ENCODE measurements around the gene CLEC1A. TPM values are rescaled to one million over a fixed set of nuclear protein-coding genes. Genes with fewer than 3 reads are reported as not detected.

CLEC1A gene
- polyA plus RNA-seq, 1 donor (not counting 4 experiments of a cell fraction or from before 2014, with no cell fraction given) = 0.05 TPM

DNA sequence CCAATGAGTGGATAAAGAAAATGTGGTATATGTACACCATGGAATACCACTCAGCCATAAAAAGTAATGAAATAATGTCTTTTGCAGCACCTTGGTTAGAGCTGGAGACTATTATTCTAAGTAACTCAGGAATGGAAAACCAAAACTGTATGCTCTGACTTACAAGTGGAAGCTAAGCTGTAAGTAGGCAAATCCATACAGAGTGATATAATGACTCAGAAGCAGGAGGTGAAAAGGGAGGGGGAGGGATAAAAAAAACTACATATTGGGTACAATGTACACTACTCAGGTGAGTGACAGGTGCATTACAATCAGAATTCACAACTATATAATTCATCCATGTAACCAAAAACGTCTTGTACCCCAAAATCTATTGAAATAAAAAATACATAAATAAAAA, 15.1 kb upstream of the CLEC1A start:
- no peak overlapping the region for H3K4me3 ChIP-seq (ENCODE audit: control insufficient read depth in 2 of 3, extremely low read depth in 1 of 3, insufficient read depth in 2 of 3, low read depth in 1 of 3, low read length in 3 of 3)
- H3K4me2 ChIP-seq (ENCODE audit: control insufficient read depth, extremely low read depth, insufficient read depth, low read depth, low read length) = no peak overlapping the region
- H3K9ac ChIP-seq (ENCODE audit: control insufficient read depth, extremely low read depth, insufficient read depth, low read length) = no peak overlapping the region
- H4K20me1 ChIP-seq (ENCODE audit: control insufficient read depth, extremely low read depth, insufficient read depth, low read length) = no peaks in the 10 kb centered on the region
- H3K27ac ChIP-seq (ENCODE audit: control insufficient read depth, insufficient read depth, low read length) = no peak overlapping the region
- no peaks in the 10 kb centered on the region for H3K79me2 ChIP-seq (ENCODE audit: control insufficient read depth, insufficient read depth, low read length)
- DNase-seq (ENCODE audit: low read depth, low spot score) (no peak), FAIRE-seq (no peak)
- TF ChIP-seq, protein P1, sequence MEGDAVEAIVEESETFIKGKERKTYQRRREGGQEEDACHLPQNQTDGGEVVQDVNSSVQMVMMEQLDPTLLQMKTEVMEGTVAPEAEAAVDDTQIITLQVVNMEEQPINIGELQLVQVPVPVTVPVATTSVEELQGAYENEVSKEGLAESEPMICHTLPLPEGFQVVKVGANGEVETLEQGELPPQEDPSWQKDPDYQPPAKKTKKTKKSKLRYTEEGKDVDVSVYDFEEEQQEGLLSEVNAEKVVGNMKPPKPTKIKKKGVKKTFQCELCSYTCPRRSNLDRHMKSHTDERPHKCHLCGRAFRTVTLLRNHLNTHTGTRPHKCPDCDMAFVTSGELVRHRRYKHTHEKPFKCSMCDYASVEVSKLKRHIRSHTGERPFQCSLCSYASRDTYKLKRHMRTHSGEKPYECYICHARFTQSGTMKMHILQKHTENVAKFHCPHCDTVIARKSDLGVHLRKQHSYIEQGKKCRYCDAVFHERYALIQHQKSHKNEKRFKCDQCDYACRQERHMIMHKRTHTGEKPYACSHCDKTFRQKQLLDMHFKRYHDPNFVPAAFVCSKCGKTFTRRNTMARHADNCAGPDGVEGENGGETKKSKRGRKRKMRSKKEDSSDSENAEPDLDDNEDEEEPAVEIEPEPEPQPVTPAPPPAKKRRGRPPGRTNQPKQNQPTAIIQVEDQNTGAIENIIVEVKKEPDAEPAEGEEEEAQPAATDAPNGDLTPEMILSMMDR (optimal IDR thresholded peaks at IDR 0.05 in 1 of 3, IDR thresholded peaks at IDR 0.05 in 1 of 3, conservative IDR thresholded peaks at IDR 0.05 in 1 of 3; ENCODE audit: extremely low read depth in 1 of 3, insufficient read depth in 2 of 3, low read length in 3 of 3) = no peak
- no peak for TF ChIP-seq EZH2 (IDR thresholded peaks at IDR 0.05; ENCODE audit: low read length)
- H3K4me1 ChIP-seq (ENCODE audit: control insufficient read depth, extremely low read depth, insufficient read depth, low read length) = no peaks in the 10 kb centered on the region
- no peak overlapping the region for H2AFZ ChIP-seq (ENCODE audit: control insufficient read depth, low read length)
- H3K9me1 ChIP-seq (ENCODE audit: control insufficient read depth, extremely low read depth, insufficient read depth, low read length) = no peaks in the 10 kb centered on the region
- dilution Hi-C loops (cut with MboI; ENCODE audit: extremely low pct_ligation_motif_present, low sequenced_read_pairs) = no loop called here
- H3K36me3 ChIP-seq (ENCODE audit: control insufficient read depth in 2 of 2, extremely low read depth in 1 of 2, insufficient read depth in 2 of 2, low read length in 2 of 2) = no peaks in the 10 kb centered on the region
- H3K9me3 ChIP-seq (ENCODE audit: control insufficient read depth, low read depth, low read length) = no peaks in the 10 kb centered on the region
- H3K27me3 ChIP-seq (ENCODE audit: control insufficient read depth, extremely low read depth, insufficient read depth, low read length) = no peaks in the 10 kb centered on the region

DNA sequence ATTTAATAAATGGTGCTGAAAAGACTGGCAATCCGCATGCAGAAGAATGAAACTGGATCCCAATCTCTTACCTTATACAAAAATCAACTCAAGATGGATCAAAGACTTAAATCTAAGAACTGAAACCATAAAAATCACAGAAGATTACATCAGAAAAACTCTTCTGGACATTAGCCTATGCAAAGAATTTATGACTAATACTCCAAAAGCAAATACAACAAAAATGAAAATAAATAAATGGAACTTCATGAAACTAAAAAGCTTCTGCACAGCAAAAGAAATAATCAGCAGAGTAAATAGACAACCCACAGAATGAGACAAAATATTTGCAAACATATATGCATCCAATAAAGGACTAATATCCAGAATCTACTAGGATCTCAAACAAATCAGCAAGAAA, 14.3 kb upstream of the CLEC1A start:
- TF ChIP-seq, protein P1 (optimal IDR thresholded peaks at IDR 0.05 in 1 of 3, IDR thresholded peaks at IDR 0.05 in 1 of 3, conservative IDR thresholded peaks at IDR 0.05 in 1 of 3; ENCODE audit: extremely low read depth in 1 of 3, insufficient read depth in 2 of 3, low read length in 3 of 3) = no peak
- no peak for TF ChIP-seq EZH2 (IDR thresholded peaks at IDR 0.05; ENCODE audit: low read length)
- Histone ChIP-seq H3K27ac (ENCODE audit: control insufficient read depth, insufficient read depth, low read length) (no peak overlapping the region), H3K9ac (ENCODE audit: control insufficient read depth, extremely low read depth, insufficient read depth, low read length) (no peak overlapping the region), H3K27me3 (ENCODE audit: control insufficient read depth, extremely low read depth, insufficient read depth, low read length) (no peaks in the 10 kb centered on the region), H3K79me2 (ENCODE audit: control insufficient read depth, insufficient read depth, low read length) (no peaks in the 10 kb centered on the region), H3K4me2 (ENCODE audit: control insufficient read depth, extremely low read depth, insufficient read depth, low read depth, low read length) (no peak overlapping the region), H3K9me3 (ENCODE audit: control insufficient read depth, low read depth, low read length) (no peaks in the 10 kb centered on the region), H3K9me1 (ENCODE audit: control insufficient read depth, extremely low read depth, insufficient read depth, low read length) (no peaks in the 10 kb centered on the region), H3K4me3 (ENCODE audit: control insufficient read depth in 2 of 3, extremely low read depth in 1 of 3, insufficient read depth in 2 of 3, low read depth in 1 of 3, low read length in 3 of 3) (no peak overlapping the region), H2AFZ (ENCODE audit: control insufficient read depth, low read length) (no peak overlapping the region), H3K4me1 (ENCODE audit: control insufficient read depth, extremely low read depth, insufficient read depth, low read length) (no peaks in the 10 kb centered on the region), H3K36me3 (ENCODE audit: control insufficient read depth in 2 of 2, extremely low read depth in 1 of 2, insufficient read depth in 2 of 2, low read length in 2 of 2) (no peaks in the 10 kb centered on the region), H4K20me1 (ENCODE audit: control insufficient read depth, extremely low read depth, insufficient read depth, low read length) (no peaks in the 10 kb centered on the region)
- FAIRE-seq = no peak
- no peak for DNase-seq (ENCODE audit: low read depth, low spot score)
- dilution Hi-C loops (cut with MboI; ENCODE audit: extremely low pct_ligation_motif_present, low sequenced_read_pairs) = no loop called here
